ENCODE measurements around the gene CAP2.

DNA sequence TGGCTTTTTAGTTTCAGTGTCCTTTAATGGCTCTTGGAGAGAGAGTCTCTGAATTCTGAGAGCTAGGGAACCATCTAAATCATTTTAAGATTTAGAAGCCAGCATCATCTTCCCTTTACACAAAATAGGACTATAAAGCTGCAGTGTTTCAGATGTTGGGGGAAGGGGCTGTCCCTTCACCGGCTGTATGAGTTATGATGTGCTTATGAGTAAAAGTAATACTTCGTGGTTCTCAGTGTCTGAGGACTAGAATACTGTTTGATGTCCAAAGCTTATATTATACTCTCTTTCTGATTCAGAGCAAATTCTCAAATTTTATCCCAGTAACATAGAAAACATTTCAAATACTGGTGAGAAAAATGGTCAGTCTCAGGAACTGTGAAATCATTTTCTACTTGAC lies 143.2 kb downstream of the CAP2 start:
- TF ChIP-seq, protein P1, sequence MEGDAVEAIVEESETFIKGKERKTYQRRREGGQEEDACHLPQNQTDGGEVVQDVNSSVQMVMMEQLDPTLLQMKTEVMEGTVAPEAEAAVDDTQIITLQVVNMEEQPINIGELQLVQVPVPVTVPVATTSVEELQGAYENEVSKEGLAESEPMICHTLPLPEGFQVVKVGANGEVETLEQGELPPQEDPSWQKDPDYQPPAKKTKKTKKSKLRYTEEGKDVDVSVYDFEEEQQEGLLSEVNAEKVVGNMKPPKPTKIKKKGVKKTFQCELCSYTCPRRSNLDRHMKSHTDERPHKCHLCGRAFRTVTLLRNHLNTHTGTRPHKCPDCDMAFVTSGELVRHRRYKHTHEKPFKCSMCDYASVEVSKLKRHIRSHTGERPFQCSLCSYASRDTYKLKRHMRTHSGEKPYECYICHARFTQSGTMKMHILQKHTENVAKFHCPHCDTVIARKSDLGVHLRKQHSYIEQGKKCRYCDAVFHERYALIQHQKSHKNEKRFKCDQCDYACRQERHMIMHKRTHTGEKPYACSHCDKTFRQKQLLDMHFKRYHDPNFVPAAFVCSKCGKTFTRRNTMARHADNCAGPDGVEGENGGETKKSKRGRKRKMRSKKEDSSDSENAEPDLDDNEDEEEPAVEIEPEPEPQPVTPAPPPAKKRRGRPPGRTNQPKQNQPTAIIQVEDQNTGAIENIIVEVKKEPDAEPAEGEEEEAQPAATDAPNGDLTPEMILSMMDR (IDR thresholded peaks at IDR 0.05): no peak
- TF ChIP-seq POLR2A (IDR thresholded peaks at IDR 0.05): no peak

Data from thyroid gland (tissue), 4 donors.